Fibroblast of skin of left biceps (primary cell): ENCODE results near the gene ERC2.

ENCODE experiments used
- DNase-seq, 2 experiments: peaks; one replicate each; pipeline ENCODE4 v3.0.0-alpha.2; 2013; ENCODE audit warnings: low read depth in 2 of 2

Gene ERC2

GRCh38 chr3:56253941-56254665 is 214.2 kb downstream of the ERC2 start:
- DNase-seq = no peak

GRCh38 chr3:56251343-56251945 is 216.8 kb downstream of the ERC2 start:
- DNase-seq = peak; percentile 27 to 32

DNA sequence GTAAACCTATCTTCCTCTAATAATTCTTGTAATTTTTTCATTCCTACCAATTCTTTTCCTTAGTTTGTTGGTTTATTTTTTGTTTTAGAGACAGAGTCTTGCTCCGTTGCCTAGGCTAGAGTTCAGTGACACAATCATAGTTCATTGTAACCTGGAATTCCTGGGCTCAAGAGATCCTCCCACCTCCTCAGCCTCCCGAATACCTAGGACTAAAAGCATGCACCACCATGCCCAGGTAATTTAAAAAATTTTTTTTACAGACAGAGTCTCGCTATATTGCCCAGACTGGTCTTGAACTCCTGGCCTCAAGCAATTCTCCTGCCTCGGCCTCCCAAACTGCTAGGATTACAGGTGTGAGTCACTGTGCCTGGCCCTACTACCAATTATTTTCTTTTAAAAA is 220.2 kb downstream of the ERC2 start:
- DNase-seq = no peak

DNA sequence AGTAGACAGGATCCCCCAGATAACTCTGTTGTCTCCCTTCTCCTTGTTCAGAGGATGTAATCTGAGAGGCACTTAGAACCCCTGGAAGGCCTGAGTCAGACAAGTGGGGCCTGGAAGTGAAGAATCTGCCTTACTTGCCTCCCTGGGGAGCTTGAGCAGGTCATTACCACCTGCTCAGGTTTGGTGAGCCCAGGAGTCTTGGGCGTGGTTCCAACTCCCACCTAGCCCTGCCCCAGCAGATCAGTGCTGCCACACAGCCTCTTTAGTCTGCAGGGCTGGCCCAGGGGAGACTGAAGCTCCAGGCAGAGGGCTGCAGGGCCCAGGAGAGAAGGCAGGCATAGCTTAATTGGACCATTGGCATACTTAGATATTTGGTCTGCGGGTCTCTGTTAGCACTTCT is 230.0 kb downstream of the ERC2 start:
- no peak for DNase-seq

DNA sequence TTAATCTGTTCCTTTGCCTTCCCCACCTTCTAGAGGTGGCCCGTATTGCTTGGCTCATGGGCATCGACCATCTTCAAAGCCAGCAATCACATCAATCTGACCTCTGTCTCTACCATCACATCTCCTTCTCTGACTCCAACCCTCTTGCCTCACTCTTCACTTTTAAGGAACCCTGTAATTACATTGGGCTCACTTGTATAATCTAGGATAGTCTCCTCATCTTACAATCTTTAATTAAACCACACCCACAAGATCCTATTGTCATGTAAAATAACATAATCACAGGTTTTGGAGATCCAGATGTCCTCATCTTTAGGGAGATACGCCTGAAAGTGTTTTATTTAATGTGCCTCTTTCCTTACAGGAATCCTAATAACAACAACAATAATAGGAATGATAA is 234.5 kb downstream of the ERC2 start:
- no peak for DNase-seq

DNA sequence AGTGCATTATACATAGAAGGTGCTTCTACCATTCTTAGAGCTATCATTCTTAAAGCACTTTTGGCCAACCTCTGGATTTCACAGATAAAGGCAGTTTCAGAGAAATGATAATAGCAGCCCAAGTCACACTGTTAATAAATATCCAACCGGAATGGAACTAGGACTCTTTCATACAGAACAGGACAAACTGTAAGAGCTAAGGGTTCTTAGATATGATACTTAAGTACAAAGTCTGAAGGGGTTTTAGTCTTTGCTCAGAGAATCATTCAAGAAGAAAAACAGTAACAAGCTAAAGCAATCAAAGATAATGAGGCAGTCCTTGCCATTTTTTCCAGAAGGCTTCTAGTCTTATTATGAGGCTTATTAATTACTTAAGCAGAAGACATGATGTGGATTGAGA is 239.0 kb downstream of the ERC2 start:
- DNase-seq = no peak

DNA sequence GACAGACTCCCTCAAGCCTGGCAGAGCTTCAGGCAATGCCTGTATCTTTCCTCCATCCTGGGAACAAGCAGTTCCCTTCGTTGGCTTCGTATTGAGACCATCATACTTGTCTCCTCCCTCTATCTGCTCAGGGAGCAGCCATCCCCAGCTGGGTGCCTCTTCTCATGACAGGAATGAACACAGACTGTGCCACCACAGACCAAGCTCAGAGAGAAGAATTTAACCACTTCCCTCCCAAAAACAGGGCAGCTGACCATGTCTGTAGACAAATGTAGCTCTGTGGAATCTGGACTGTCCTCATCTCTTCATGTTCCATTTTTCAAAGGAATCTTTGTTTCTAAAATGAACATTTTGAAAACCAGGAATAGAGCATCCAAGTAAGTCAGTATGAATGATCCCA is 245.4 kb downstream of the ERC2 start:
- no peak for DNase-seq

DNA sequence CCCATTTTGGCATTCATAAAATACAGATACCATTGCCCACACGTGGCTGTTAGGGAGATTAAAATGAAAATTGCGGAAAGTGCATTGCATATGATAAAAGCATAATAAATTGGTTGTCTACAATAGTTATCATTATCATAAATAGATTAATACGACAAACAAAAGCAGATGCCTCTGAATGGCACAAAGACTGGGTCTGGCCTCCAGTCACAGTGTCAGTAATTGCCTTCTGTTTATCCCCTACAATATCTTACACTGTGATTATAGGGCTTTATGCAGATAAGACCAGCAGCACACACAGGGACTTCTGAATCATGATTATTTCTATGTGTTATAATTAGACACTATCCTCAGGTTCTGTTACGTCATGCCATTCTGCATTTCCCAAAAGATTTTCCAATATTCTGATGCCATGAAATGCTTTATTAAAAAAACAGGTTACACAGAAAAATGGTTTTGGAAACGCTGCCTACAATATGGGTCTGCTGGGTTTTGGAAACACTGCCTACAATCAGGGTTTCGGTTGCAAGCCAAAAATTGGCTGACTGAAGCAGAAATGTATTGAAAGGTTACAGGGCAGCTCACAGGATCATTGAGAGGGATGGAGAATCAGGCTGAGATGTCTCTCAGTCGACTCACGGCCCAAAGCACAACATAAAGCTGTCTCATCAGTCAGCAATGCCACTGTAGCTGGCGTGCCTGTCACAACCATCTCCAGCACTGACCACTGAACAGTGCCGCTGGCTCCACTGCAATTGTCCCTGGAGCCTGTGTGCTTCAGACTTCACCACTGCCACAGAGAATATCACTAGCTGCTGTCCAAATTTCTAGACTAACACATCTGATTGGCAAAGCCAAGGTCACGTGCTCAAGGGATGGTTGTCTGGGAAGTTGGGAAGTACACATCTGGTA is 248.1 kb downstream of the ERC2 start:
- DNase-seq = no peak

DNA sequence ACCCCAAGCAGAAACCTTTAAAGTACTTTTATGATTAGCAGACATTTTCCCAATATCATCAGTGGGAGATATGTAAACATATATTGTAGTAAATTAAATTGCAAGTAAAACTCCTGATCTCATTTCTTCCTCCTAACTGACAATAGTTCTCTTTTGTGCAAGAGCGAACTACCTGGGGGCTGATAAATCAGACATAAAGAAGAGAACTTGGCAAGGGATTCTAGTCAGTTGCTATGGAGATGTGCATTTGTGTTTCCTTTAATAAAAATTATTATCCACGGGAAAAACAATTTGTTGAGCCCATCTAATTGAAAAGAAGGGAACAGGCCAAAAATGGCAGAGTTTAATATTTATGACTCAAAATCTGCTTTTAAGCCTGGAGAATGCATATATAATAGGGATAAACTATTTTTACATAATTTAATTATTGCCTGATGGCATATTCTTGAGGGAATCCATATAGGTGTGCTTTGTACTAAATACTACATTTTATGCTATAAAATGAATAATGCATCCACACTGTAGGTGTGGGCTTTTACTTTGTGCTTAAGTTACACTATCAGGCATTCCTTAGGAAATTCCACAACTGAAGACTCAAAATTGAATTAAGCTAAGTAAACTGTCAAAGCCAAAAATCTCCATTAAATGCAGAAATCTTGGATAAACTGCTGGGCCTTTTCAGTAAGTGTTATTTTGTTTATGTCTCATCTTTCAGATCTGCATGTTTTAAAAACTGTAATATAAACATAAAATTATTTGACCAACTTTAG is 258.1 kb downstream of the ERC2 start:
- DNase-seq = no peak

DNA sequence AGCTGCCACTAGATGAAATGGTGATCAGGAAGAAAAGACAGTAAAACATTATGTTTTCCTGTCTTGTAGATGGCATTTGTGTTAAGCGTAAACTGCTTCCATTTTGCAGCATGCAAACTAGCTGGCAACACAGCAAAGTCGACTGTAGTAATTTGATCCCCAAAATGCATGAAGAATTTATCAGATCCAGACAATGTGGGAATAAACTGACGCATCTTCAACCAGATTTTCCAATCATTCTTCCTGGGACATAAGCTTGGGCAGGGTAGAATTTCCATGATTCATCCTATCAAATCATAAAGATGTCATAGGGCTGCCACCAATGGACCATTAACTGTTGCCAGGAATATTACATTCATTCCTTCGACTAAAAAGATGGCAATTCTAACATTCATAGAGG is 260.3 kb downstream of the ERC2 start:
- peak; percentile 47 to 55 for DNase-seq

- no peak for DNase-seq
Measured at GRCh38 chr3:56205406-56205805, 262.9 kb downstream of the ERC2 start.

GRCh38 chr3:56202997-56203396 is 265.3 kb downstream of the ERC2 start:
- DNase-seq = no peak

DNA sequence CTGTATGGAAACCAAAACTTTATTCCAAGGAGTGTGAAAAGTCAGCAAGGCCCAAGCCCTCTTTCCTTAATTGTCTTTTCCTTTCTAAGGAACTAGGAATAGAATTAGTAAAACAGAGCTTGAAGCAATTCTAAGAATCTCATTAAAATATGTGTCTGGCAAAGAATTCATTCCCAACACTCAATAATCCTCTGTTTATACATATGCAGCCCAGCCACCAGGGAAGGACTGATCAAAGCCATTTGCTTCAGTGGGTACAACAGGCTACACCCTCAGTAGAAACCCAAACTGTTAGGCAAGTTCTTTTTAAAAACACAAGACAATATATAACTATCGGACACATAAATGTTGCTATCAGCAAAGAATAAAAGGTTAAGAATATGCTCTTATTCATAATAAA is 266.9 kb downstream of the ERC2 start:
- no peak for DNase-seq

- DNase-seq = no peak
Measured at GRCh38 chr3:56200251-56200650, 268.0 kb downstream of the ERC2 start.

DNA sequence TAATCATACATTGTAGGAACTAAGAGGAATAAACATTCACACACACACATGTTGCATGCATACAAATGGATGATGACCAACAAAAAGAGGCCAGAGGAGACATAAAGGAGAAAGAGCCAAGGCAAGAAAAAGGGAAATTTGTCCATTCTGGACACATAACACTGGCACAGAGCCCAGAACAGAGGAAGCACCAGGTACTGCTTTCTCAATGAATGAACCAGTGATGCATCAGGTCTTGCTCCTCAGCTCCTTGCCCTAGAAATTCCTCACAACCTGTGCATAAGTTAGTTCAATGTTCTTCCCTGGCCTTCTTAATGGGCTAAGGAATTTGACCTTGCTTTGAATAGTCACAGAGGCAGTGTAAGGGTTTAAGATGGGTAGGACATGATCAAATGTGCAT is 270.3 kb downstream of the ERC2 start:
- DNase-seq = no peak

GRCh38 chr3:56197259-56197965 is 270.9 kb downstream of the ERC2 start:
- DNase-seq = peak in 1 of 2 experiments; percentile 5

- DNase-seq = peak in 1 of 2 experiments; percentile 4
Measured at GRCh38 chr3:56196700-56197099, 271.6 kb downstream of the ERC2 start.

DNA sequence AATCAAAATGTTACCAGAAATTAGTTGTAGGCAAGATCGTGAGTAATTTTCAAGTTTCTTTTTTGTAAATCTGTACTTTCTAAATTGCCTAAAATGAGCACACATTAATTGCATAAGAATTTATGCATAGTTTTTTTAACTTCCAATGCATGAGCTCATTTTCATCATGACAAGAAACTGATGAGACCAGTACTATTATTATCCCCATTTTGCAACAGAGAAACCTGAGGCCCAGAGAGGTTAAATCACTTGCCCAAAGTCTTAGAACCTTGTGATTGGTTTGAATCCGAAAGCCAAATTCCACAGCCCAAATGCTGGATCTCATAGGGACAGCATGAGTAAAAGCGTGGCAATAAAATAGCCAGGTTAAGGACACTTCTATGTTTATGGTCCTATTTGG is 274.7 kb downstream of the ERC2 start:
- no peak for DNase-seq

- DNase-seq = no peak
Measured at GRCh38 chr3:56192001-56192400, 276.3 kb downstream of the ERC2 start.

DNA sequence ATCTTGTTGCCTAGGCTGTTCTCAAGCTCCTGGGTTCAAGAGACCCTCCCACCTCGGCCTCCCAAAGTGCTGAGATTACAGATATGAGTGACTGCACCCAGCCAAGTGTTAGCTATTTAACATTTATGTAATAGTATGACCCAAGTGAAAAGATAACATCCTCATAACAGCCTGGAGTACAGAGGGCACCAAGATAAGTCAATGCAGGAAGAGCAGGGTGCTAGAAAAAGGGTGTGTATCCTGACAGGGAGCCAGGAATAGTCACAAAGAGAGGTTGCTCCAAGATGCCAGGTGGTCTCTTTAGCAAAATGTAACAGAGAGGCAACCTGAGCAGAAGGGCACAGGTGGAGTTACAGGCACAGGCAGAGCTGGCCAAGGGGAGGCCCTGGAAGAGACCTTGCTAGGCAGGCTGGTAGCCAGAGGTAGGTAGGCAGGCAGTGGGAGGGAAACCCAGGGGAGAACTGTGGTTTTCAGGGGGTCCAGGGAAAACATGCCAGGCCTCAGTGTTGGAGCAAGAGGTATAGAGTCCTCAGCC is 277.4 kb downstream of the ERC2 start:
- DNase-seq = no peak

DNA sequence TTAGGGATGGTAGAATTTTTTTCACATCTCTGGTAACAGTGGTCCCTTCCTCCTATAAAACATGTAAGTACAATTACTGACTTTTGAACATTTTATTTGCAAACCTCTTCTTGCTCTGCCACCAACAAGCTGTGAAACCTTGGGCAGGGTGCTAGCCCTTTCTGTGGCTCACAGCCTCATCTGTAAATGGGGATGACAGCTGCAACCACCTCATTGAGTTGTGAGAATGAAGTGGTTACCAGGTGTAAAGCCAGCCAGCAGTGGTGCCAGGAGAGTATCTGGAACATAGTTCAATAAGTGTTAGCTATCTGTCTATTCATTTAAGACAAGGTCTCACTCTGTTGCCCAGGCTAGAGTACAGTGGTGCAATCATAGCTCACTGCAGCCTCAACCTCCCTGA is 278.1 kb downstream of the ERC2 start:
- DNase-seq = no peak
